ENCODE data around the gene CDC42SE1.

The CDC42SE1 gene

GRCh38 chr1:151008244-151009205, 50.9 kb downstream of the CDC42SE1 start, which contains the start of gene PRUNE1:
PRUNE1 (plus strand) TSS chr1:151008449; CDS start chr1:151008633, 184 bp downstream.
- no peak for TF ChIP-seq GATA1 (IDR thresholded peaks at IDR 0.05; ENCODE audit: low read depth, low read length)
- peak; percentile 65 for TF ChIP-seq POLR2A (IDR thresholded peaks at IDR 0.05; ENCODE audit: low read length)
- peak; percentile 97 for DNase-seq

- DNase-seq, result no peak
- TF ChIP-seq GATA1 (IDR thresholded peaks at IDR 0.05; ENCODE audit: low read depth, low read length), result no peak
- no peak for TF ChIP-seq POLR2A (IDR thresholded peaks at IDR 0.05; ENCODE audit: low read length)
Measured at GRCh38 chr1:151007853-151008243, 51.6 kb downstream of the CDC42SE1 start.

GRCh38 chr1:151006327-151007052, 52.9 kb downstream of the CDC42SE1 start, which contains the start of gene MINDY1:
MINDY1 (minus strand) TSS chr1:151006902; CDS start chr1:151002617, 4,285 bp downstream.
- TF ChIP-seq GATA1 (IDR thresholded peaks at IDR 0.05; ENCODE audit: low read depth, low read length), result no peak
- peak; percentile 83 for TF ChIP-seq POLR2A (IDR thresholded peaks at IDR 0.05; ENCODE audit: low read length)
- peak; percentile 84 to 86 for DNase-seq

GRCh38 chr1:151005729-151006319, 53.6 kb downstream of the CDC42SE1 start:
- no peak for TF ChIP-seq GATA1 (IDR thresholded peaks at IDR 0.05; ENCODE audit: low read depth, low read length)
- no peak for TF ChIP-seq POLR2A (IDR thresholded peaks at IDR 0.05; ENCODE audit: low read length)
- DNase-seq, result no peak

- TF ChIP-seq POLR2A (IDR thresholded peaks at IDR 0.05; ENCODE audit: low read length) (no peak), GATA1 (IDR thresholded peaks at IDR 0.05; ENCODE audit: low read depth, low read length) (no peak)
- no peak for DNase-seq
Measured at GRCh38 chr1:151003180-151003579, 56.2 kb downstream of the CDC42SE1 start.

GRCh38 chr1:151002611-151003010, 56.8 kb downstream of the CDC42SE1 start:
- no peak for DNase-seq
- no peak for TF ChIP-seq POLR2A (IDR thresholded peaks at IDR 0.05; ENCODE audit: low read length)
- TF ChIP-seq GATA1 (IDR thresholded peaks at IDR 0.05; ENCODE audit: low read depth, low read length), result no peak

- DNase-seq, result no peak
- TF ChIP-seq POLR2A (IDR thresholded peaks at IDR 0.05; ENCODE audit: low read length) (no peak), GATA1 (IDR thresholded peaks at IDR 0.05; ENCODE audit: low read depth, low read length) (no peak)
Measured at GRCh38 chr1:151002051-151002450, 57.4 kb downstream of the CDC42SE1 start.

- TF ChIP-seq GATA1 (IDR thresholded peaks at IDR 0.05; ENCODE audit: low read depth, low read length), result no peak
- no peak for DNase-seq
Measured at GRCh38 chr1:151001602-151002001, 57.8 kb downstream of the CDC42SE1 start.

Measured in erythroblast (primary cell).